Skeletal muscle tissue (tissue), 4 donors: ENCODE results near the gene PIP4P1. TPM values are rescaled to one million over a fixed set of nuclear protein-coding genes. Genes with fewer than 3 reads are reported as not detected.

Experiments
- H3K27ac ChIP-seq: one replicate; pipeline ENCODE4 v1.7.0; 2013; ENCODE audit warnings: mild to moderate bottlenecking, low read depth, low read length, inconsistent platforms
- H3K27me3 ChIP-seq, 3 donors: one replicate each; pipeline ENCODE4 v1.7.0; 2013; ENCODE audit warnings: low read length in 3 of 3; ENCODE audit not compliant: control insufficient read depth in 3 of 3, insufficient read depth in 3 of 3
- H3K36me3 ChIP-seq, 3 donors: one replicate each; pipeline ENCODE4 v1.7.0; 2013; ENCODE audit warnings: low read length in 3 of 3; ENCODE audit not compliant: control insufficient read depth in 3 of 3, insufficient read depth in 3 of 3
- H3K4me1 ChIP-seq, 3 donors: one replicate each; pipeline ENCODE4 v1.7.0; 2013; ENCODE audit warnings: low read length in 3 of 3, mild to moderate bottlenecking in 3 of 3; ENCODE audit not compliant: control insufficient read depth in 3 of 3, insufficient read depth in 3 of 3
- H3K4me3 ChIP-seq, 3 donors: one replicate each; pipeline ENCODE4 v1.7.0; 2013; ENCODE audit warnings: low read length in 3 of 3
- H3K9ac ChIP-seq, 3 donors: one replicate each; pipeline ENCODE4 v1.7.0; 2013; ENCODE audit warnings: low read length in 3 of 3, mild to moderate bottlenecking in 3 of 3, moderate library complexity in 2 of 3, low read depth in 1 of 3
- H3K9me3 ChIP-seq, 3 donors: one replicate each; pipeline ENCODE4 v1.7.0; 2013; ENCODE audit warnings: low read length in 3 of 3; ENCODE audit not compliant: control insufficient read depth in 3 of 3
- total RNA-seq: library from RNA; depleted of rRNA; stranded (reverse); fragments of >200 nt; gene quantifications from one replicate; pipeline ENCODE4 v1.2.3, GENCODE V29; 2014
- donor health status: Osteomylitis.

PIP4P1 gene
- total RNA-seq, 1 donor from 2014 or later = 13.0 TPM

DNA sequence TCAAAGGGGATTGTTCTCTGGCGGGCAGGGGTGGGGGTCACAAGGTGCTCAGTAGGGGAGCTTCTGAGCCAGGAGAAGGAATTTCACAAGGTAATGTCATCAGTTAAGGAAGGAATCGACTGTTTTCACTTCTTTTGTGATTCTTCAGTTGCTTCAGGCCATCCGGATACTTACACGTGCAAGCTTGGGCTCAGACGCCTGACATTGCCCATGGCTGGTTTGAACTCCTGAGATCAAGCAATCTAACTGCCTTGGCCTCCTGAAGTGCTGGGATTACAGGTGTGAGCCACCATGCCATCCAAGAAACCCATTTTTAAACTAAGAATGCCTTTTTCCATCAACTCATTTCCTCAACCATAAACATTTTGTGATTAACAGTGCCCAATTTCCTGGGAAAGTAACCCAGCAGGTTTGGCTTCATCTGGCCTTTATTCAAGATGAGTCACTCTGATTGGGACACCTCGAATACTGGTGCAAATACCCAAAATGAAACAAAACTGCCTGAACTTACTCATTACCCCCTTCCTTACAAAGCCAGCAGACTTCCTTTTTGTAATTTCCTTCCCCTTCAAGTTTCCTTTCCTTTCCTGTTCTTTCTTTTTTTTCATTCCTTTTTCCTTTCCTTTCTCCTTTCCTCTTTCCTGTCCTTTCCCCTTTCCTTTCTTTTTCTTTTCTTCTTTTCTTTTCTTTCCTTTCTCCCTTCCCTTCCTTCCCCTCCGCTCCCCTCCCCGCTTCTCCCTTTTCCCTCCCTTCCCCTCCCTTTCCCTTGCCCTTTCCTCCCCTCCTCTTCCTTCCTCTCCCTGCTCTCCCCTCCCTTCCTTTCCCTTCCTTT lies 33.9 kb upstream of the PIP4P1 start:
- Histone ChIP-seq H3K9me3 (no peaks in the 10 kb centered on the region), H3K4me3 (no peak overlapping the region), H3K27ac (no peak overlapping the region), H3K36me3 (no peaks in the 10 kb centered on the region), H3K27me3 (peaks cover 0 to 4% (median 0%) of the 10 kb centered on the region in 3 donors), H3K9ac (no peak overlapping the region), H3K4me1 (peaks cover 0 to 3% (median 0%) of the 10 kb centered on the region in 3 donors)

DNA sequence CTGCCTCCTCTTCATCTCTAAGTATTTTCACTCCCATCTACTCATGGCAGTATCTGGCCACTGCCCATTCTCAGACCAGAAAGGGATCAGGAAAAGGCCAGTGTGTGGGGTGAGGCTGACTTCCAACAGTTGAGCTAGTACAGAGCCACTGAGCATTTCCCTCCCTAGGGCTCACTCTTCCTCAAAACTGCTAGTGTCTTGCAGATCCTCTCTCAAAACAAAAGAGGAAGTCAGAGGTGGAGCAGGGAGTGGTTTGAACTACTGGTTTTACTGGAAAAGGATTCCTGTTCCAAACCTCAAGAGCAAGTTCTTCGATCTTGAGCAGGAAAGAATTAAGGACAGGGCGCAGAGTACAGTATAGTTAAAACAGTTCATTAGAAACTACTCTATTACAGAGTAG lies 32.4 kb upstream of the PIP4P1 start:
- Histone ChIP-seq H3K4me3 (no peak overlapping the region), H3K27me3 (peaks cover 0 to 4% (median 0%) of the 10 kb centered on the region in 3 donors), H3K9me3 (no peaks in the 10 kb centered on the region), H3K4me1 (peaks cover 0 to 4% (median 0%) of the 10 kb centered on the region in 3 donors), H3K9ac (no peak overlapping the region), H3K36me3 (no peaks in the 10 kb centered on the region), H3K27ac (no peak overlapping the region)

DNA sequence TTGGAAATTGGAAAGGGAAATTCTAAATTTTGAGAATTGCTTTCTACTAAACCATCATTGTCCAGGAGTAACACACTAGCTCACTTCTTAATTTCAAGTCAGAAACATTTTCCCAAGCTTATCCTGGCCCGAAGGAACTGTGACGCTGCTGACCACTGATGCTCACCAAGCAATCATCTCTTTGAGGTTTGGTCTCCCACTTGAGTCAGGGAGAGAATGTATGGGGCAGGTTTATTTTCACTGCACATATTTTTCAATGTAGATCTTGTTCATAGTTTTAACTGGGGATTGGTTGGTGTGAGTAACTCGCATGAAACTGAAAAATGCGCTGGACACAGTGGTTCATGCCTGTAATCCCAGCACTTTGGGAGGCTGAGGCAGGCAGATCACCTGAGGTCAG lies 31.3 kb upstream of the PIP4P1 start:
- Histone ChIP-seq H3K27ac (no peak overlapping the region), H3K4me3 (no peak overlapping the region), H3K9ac (no peak overlapping the region), H3K27me3 (peaks cover 0 to 4% (median 0%) of the 10 kb centered on the region in 3 donors), H3K4me1 (peaks cover 0 to 4% (median 0%) of the 10 kb centered on the region in 3 donors), H3K36me3 (no peaks in the 10 kb centered on the region), H3K9me3 (no peaks in the 10 kb centered on the region)

DNA sequence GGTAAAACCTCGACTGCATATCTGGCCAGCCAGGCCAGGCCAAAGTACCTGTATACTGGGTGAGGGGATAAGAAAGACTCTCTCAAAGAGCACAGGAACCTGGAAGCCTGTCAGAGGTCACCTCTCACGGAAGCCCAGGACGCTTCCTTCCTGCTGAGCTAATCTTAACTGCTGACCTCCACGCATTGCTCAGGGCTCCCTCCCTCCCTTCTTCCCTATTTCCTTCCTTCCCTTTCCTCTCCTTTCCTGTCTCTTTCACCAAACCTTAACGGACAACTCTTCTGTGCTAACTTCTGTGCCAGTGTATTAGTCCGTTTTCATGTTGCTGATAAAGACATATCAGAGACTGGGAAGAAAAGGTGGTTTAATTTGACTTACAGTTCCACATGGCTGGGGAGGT lies 29.3 kb upstream of the PIP4P1 start:
- no peaks in the 10 kb centered on the region for H3K9me3 ChIP-seq
- H3K27me3 ChIP-seq = peaks cover 0 to 4% (median 0%) of the 10 kb centered on the region in 3 donors
- peaks cover 0 to 4% (median 0%) of the 10 kb centered on the region in 3 donors for H3K4me1 ChIP-seq
- H3K27ac ChIP-seq = no peak overlapping the region
- no peak overlapping the region for H3K4me3 ChIP-seq
- no peak overlapping the region for H3K9ac ChIP-seq
- H3K36me3 ChIP-seq = no peaks in the 10 kb centered on the region

DNA sequence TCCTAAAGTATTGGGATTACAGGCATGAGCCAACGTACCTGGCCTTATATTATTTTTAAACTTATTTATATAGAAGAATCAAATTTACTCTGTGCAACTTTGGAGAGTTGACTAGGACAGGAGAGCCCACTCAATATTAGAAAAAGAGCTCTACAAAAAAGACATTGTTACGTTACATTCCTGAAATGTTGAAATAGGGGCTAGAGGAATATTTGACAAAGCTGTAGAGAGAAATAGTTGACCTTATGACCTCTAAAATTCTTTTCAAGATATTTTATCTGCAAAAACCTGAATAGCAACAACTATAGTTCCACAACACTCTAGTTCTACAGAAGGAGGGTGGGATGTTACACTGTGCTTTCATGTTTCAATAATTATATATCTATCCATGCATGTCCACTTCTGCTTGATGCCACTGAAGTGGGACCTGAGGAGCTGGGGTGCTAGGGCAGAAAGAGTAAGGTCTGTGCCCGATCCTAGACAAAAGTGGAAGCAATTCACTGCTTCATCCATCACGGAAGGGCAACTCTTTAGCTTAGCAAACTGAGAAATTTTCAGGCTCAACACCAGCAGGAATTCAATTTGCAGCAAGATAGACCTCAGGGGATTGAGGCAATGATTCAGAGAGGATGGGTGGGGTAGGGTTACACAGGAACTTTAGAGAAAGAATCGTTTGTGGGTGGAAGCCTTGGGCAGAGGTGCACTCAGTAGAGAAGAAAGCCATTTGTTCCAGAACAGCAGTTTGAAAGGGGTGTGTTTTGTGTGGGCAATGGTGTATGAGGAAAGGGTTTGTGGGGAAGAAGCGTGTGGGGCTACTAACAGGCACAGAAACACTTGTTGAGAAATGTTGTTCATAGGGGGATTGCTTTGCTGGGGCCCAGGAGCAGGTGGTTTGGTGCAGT lies 28.1 kb upstream of the PIP4P1 start:
- Histone ChIP-seq H3K4me1 (peaks cover 0 to 4% (median 0%) of the 10 kb centered on the region in 3 donors), H3K27ac (no peak overlapping the region), H3K4me3 (no peak overlapping the region), H3K9ac (no peak overlapping the region), H3K36me3 (no peaks in the 10 kb centered on the region), H3K27me3 (peaks cover 0 to 4% (median 0%) of the 10 kb centered on the region in 3 donors), H3K9me3 (no peaks in the 10 kb centered on the region)

DNA sequence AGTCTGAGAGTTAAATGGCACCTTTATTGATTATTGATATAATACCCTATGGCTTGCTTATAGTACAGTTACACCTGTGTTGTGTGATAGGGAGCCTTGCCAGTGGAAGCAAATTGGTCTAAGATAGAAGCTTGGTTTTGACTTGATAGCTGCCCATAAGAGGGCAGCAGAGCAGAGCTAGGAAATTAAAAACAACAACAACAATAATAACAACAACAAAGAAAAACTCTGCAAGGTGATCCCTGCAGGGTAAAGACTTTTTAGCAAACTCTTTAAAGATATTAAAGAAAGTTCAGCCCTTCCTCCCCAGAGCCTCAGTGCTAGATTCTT lies 26.1 kb upstream of the PIP4P1 start:
- Histone ChIP-seq H3K36me3 (no peaks in the 10 kb centered on the region), H3K9me3 (no peaks in the 10 kb centered on the region), H3K27ac (no peak overlapping the region), H3K4me3 (no peak overlapping the region), H3K9ac (no peak overlapping the region), H3K4me1 (peaks cover 0 to 4% (median 0%) of the 10 kb centered on the region in 3 donors), H3K27me3 (peaks cover 0 to 4% (median 0%) of the 10 kb centered on the region in 3 donors)

DNA sequence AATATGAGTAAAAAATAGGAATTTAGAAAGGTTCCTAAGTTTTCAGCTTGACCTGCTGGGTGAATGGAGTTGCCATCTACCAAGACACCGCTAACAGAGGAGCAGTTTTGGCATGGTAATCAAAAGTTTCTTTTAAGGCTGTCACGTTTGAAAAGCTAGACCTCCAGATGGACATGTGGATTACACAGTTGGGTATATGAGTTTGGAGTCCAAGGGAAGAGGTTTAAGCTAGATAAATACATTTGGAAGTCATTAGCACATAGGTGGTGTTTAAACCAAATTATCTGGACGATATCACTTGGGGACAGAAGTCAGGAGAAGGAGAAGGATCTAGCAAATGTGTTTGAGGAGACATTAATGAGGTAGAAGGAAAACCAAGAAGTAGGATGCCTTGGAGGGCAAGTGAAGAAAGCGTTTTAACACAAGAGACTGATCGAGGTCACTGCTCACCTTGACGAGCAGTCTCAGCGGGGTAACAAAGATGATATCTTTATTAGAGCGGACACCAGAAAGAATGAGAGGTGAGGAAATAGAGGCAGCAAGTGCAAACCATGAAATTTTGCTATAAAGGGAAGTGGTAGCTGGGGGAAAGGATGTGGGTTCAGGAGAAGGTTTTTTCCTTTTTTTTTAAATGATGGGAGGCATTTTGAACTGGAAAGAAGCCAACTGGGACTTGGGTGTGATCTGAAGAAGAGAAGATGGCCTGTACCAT lies 25.6 kb upstream of the PIP4P1 start:
- no peak overlapping the region for H3K4me3 ChIP-seq
- H3K27me3 ChIP-seq = peaks cover 0 to 4% (median 0%) of the 10 kb centered on the region in 3 donors
- H3K4me1 ChIP-seq = peaks cover 0 to 4% (median 0%) of the 10 kb centered on the region in 3 donors
- no peaks in the 10 kb centered on the region for H3K36me3 ChIP-seq
- H3K9me3 ChIP-seq = no peaks in the 10 kb centered on the region
- H3K27ac ChIP-seq = no peak overlapping the region
- H3K9ac ChIP-seq = no peak overlapping the region

DNA sequence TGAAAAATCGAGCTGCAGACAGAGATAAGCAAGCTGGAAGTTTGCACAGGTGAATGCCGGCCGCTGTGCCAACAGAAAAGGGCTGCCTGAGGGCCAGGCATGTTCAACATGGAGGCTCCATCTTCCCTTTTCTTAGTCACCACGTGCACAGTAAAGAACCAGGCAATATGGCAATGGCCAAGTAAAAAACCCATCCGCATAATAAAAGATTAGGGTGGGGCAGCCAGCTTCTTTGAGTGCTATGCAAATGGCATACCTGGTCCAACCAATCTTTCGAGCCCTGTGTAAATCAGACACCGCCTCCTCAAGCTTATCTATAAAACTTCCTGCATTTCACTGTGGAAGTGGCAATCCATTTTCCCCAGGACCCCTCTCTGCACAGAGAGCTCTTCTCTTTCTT lies 24.7 kb upstream of the PIP4P1 start:
- Histone ChIP-seq H3K4me3 (no peak overlapping the region), H3K9me3 (no peaks in the 10 kb centered on the region), H3K9ac (no peak overlapping the region), H3K27ac (no peak overlapping the region), H3K27me3 (peaks cover 0 to 4% (median 0%) of the 10 kb centered on the region in 3 donors), H3K4me1 (peaks cover 0 to 4% (median 0%) of the 10 kb centered on the region in 3 donors), H3K36me3 (no peaks in the 10 kb centered on the region)

DNA sequence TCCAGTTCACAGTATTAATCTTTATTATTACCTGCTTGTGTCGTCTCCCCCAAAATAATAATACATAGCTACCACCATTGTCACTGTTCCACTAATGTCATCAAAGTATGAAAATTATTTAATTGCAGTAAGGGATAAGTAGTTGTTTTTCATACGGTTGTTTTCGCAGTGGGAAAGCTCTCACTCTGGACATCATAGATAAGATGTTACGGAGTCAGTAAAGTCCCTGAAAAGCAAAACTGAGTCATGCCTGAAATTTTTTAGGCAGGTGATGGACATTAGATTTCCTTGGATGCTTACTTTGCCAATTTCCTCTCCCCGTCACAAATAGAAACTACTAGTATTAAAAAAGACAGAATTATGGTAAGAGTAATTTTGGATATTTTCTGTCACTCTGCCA lies 21.1 kb upstream of the PIP4P1 start:
- H3K9ac ChIP-seq = no peak overlapping the region
- H3K27me3 ChIP-seq = no peaks in the 10 kb centered on the region
- no peaks in the 10 kb centered on the region for H3K36me3 ChIP-seq
- H3K4me3 ChIP-seq = no peak overlapping the region
- H3K27ac ChIP-seq = no peak overlapping the region
- H3K9me3 ChIP-seq = no peaks in the 10 kb centered on the region
- peaks cover 0 to under 1% (median 0%) of the 10 kb centered on the region in 3 donors for H3K4me1 ChIP-seq
